ENCODE results near the gene SLC28A2.
"Not testable (repeated sequence)": the region's sequence is repeated elsewhere in the genome, so short reads cannot be mapped to it uniquely, and the experiment has no call there.

Gene SLC28A2

GRCh38 chr15:45251888-45252287 is at the start of gene SLC28A2:
Gene SLC28A2, plus strand, starts transcription at chr15:45252234. Its CDS starts 982 bp downstream, at chr15:45253216.
- in situ Hi-C loops (cut with HindIII; ENCODE audit: low sequenced_read_pairs), result no loop called here

GRCh38 chr15:45203182-45203581 is 48.9 kb upstream of the SLC28A2 start:
- in situ Hi-C loops (cut with HindIII; ENCODE audit: low sequenced_read_pairs), result loop anchor here (10.0 kb wide), 1 partner anchor 62 kb away; no protein-coding TSS in a partner anchor

- in situ Hi-C loops (cut with HindIII; ENCODE audit: low sequenced_read_pairs), result loop anchor here (10.0 kb wide), 1 partner anchor 60 kb away; no protein-coding TSS in a partner anchor
Observed at GRCh38 chr15:45205192-45205591, 46.8 kb upstream of the SLC28A2 start.

- in situ Hi-C loops (cut with HindIII; ENCODE audit: low sequenced_read_pairs), result no loop called here
Observed at GRCh38 chr15:45212493-45212892, 39.5 kb upstream of the SLC28A2 start.

GRCh38 chr15:45221053-45221599 is 30.9 kb upstream of the SLC28A2 start:
- in situ Hi-C loops (cut with HindIII; ENCODE audit: low sequenced_read_pairs), result no loop called here

- in situ Hi-C loops (cut with HindIII; ENCODE audit: low sequenced_read_pairs), result no loop called here
Observed at GRCh38 chr15:45221967-45222366, 30.1 kb upstream of the SLC28A2 start.

GRCh38 chr15:45224621-45225217 is 27.3 kb upstream of the SLC28A2 start:
- in situ Hi-C loops (cut with HindIII; ENCODE audit: low sequenced_read_pairs), result no loop called here

GRCh38 chr15:45225506-45226273 is 26.3 kb upstream of the SLC28A2 start:
- in situ Hi-C loops (cut with HindIII; ENCODE audit: low sequenced_read_pairs), result no loop called here

GRCh38 chr15:45228931-45229330 is 23.1 kb upstream of the SLC28A2 start:
- in situ Hi-C loops (cut with HindIII; ENCODE audit: low sequenced_read_pairs), result no loop called here

GRCh38 chr15:45230245-45230965 is 21.6 kb upstream of the SLC28A2 start:
- in situ Hi-C loops (cut with HindIII; ENCODE audit: low sequenced_read_pairs), result no loop called here

- in situ Hi-C loops (cut with HindIII; ENCODE audit: low sequenced_read_pairs), result no loop called here
Observed at GRCh38 chr15:45231132-45231531, 20.9 kb upstream of the SLC28A2 start.

GRCh38 chr15:45231864-45232562 is 20.0 kb upstream of the SLC28A2 start:
- in situ Hi-C loops (cut with HindIII; ENCODE audit: low sequenced_read_pairs), result no loop called here

- in situ Hi-C loops (cut with HindIII; ENCODE audit: low sequenced_read_pairs), result no loop called here
Observed at GRCh38 chr15:45234562-45235235, 17.3 kb upstream of the SLC28A2 start.

GRCh38 chr15:45236806-45237205 is 15.2 kb upstream of the SLC28A2 start:
- in situ Hi-C loops (cut with HindIII; ENCODE audit: low sequenced_read_pairs), result not testable (repeated sequence)

GRCh38 chr15:45242289-45242688 is 9.7 kb upstream of the SLC28A2 start:
- in situ Hi-C loops (cut with HindIII; ENCODE audit: low sequenced_read_pairs), result no loop called here

GRCh38 chr15:45249125-45249780 is 2.8 kb upstream of the SLC28A2 start:
- in situ Hi-C loops (cut with HindIII; ENCODE audit: low sequenced_read_pairs), result no loop called here

- in situ Hi-C loops (cut with HindIII; ENCODE audit: low sequenced_read_pairs), result no loop called here
Observed at GRCh38 chr15:45253330-45253729, 1.3 kb downstream of the SLC28A2 start.

GRCh38 chr15:45254405-45254804 is 2.4 kb downstream of the SLC28A2 start:
- in situ Hi-C loops (cut with HindIII; ENCODE audit: low sequenced_read_pairs), result no loop called here

- in situ Hi-C loops (cut with HindIII; ENCODE audit: low sequenced_read_pairs), result not testable (repeated sequence)
Observed at GRCh38 chr15:45254824-45255223, 2.8 kb downstream of the SLC28A2 start.

- in situ Hi-C loops (cut with HindIII; ENCODE audit: low sequenced_read_pairs), result loop anchor here (10.0 kb wide), 1 partner anchor 55 kb away; no protein-coding TSS in a partner anchor
Observed at GRCh38 chr15:45259796-45260195, 7.8 kb downstream of the SLC28A2 start.

All from DLD1 (cell line).